ENCODE data around the gene RBP2.

RBP2 gene

DNA sequence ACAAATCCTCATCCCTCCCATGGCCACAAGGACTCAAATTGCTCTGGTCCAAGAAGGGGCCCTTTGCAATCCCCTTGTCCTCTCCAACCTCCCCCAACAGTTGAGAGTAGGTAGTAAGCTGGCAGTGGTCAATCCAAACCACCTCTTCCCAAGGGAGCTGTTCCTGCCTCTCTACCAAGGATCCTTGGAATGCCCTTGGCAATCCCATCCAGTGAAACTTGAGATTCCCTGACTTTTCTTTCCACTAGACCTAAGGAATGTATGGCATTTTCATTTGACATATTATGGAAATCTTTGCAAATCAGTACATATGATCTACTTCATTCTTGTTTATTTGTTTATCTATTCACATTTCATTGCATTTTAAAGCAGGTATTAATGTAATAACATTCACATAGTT lies 4.8 kb upstream of the RBP2 start:
- no peak for DNase-seq (ENCODE audit: low read depth)

DNA sequence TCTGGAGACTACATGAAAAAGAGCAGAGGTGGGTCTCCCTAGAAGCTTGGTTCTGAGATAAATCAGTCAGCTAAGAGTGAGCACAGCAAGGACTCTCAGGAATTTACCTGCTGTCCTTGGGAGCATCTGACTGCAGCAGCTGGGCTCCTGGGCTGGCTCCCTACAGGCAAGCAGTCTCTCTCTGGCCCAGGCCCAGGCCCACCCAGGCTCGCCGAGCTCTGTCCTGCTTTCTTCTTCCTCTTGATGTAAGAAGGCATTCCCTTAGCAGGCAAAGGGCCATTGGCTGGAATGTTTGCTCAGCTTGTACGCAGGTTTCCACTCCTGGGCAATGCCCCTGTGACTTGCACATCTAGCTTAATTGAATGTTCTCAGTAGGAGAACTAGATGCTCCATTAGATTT lies 4.3 kb upstream of the RBP2 start:
- DNase-seq (ENCODE audit: low read depth), result no peak

- DNase-seq (ENCODE audit: low read depth), result no peak
Observed at GRCh38 chr3:139477710-139478640, 1.7 kb upstream of the RBP2 start.

- DNase-seq (ENCODE audit: low read depth), result no peak
Observed at GRCh38 chr3:139473155-139473771, 3.1 kb downstream of the RBP2 start.

GRCh38 chr3:139472380-139473010 lies 3.8 kb downstream of the RBP2 start:
- no peak for DNase-seq (ENCODE audit: low read depth)

GRCh38 chr3:139470199-139470598 lies 6.1 kb downstream of the RBP2 start:
- DNase-seq (ENCODE audit: low read depth), result no peak

DNA sequence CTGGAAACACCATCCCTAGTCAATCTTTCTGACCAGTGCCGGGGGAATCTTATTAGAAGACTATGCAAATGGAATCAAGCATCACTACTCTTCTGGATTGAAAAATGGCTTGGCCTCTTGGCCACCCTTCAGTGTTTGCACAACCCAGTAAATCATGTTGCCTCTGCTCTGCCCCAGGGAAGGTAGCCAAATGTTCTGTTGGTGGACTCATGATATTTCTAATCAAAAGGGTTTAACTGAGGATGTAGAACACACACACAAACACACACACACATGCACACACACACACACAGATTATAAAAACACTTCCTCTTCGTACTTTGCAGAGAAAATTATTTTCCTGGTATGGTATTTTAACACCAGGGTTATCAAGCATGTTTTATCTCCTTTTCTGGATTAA lies 7.9 kb downstream of the RBP2 start:
- DNase-seq (ENCODE audit: low read depth), result no peak

- no peak for DNase-seq (ENCODE audit: low read depth)
Observed at GRCh38 chr3:139466360-139466759, 10.0 kb downstream of the RBP2 start.

- no peak for DNase-seq (ENCODE audit: low read depth)
Observed at GRCh38 chr3:139465636-139466035, 10.7 kb downstream of the RBP2 start.

DNA sequence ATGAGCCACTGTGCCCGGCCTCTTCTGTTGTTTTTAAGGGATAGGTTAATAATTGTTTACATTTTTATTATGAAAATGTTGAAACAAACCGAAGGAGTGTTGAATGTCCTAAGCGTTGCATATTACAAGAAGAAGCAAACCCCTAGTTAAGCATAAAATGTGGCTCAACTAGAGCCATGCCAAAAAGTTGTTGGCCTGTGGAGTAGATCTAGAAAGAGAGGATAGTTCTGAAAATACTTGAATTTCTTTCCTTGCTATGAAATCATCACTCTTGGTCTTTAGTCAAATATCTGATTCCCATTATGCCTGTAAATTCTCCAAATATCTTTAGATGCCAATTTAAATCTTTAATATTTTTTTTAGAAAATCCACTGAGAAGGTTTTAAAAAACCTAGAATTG lies 12.8 kb downstream of the RBP2 start:
- no peak for DNase-seq (ENCODE audit: low read depth)

GRCh38 chr3:139460529-139460928 lies 15.8 kb downstream of the RBP2 start:
- no peak for DNase-seq (ENCODE audit: low read depth)

DNA sequence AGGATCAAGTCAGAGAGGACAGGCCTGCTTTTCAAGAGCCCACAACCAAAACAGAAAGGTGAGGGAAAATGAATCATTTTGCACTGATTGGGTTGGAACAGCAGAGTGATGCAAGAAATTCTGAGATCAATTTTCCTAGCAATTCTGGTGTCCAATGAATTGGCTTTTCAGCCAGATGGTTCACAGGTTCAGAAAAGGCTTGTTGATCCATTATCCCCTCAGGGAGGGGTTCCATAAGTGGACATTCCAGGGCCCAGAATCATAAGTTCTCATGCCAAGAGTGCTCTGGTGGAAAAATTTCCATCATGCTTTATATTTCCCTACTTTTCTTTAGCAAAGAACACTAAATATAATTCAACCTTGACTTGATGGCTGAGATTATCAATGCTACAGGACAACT lies 16.2 kb downstream of the RBP2 start:
- DNase-seq (ENCODE audit: low read depth), result no peak

DNA sequence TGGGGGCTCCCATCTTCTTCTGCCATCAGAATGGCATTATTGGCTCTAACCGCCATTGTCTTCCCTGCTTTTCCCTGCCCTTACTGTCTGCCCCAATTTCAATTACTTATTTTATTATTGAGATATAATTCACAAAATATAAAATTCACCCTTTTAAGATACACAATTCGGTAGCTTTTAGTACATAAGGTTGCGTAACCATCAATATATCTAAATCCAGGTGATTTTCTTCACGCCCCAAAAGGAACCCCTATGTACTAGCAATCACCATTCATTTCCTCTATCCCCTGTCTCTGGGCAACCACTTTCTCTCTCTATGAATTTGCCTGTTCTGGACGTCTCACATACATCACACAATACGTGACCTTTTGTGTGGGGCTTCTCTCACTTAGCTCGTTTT lies 18.0 kb downstream of the RBP2 start:
- no peak for DNase-seq (ENCODE audit: low read depth)

- no peak for DNase-seq (ENCODE audit: low read depth)
Observed at GRCh38 chr3:139457066-139457465, 19.2 kb downstream of the RBP2 start.

GRCh38 chr3:139456386-139456785 lies 19.9 kb downstream of the RBP2 start:
- no peak for DNase-seq (ENCODE audit: low read depth)

DNA sequence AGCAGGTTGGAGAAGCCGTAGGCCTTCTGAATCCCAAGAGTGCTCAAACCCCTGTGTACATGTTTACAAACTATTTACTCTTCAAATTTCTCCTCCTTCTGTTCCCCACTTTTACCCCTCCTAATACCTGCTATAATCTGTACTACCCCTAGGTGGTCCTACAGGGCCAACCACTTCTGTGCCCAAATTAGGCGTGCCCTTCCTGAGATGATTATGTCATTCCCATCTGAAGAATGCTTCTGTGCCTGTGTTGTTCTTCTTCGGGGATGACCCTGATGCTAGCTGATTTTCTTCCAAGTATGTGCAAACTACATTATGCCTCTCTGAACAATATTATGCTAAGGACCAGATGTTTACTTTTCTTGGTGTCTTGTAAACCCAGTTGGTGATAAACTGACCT lies 20.5 kb downstream of the RBP2 start:
- no peak for DNase-seq (ENCODE audit: low read depth)

DNA sequence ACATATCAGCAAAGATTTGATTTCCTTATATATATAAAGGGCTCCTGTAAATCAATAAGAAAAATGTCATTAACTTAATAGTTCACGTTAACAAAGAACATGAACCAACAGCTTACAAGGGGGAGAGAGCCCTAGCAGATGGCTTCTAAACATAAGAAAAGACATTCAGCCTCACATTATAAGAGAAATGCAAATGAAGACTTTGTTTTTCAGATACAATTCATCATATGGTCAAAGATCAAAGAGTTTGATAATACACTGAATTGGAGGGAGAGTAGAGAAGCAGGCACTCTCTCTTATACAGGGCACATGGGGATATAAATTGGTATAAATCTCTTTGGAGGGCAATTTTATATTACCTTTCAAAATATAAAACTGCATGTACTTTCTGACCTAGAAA lies 21.1 kb downstream of the RBP2 start:
- no peak for DNase-seq (ENCODE audit: low read depth)

- no peak for DNase-seq (ENCODE audit: low read depth)
Observed at GRCh38 chr3:139454346-139454745, 22.0 kb downstream of the RBP2 start.

DNA sequence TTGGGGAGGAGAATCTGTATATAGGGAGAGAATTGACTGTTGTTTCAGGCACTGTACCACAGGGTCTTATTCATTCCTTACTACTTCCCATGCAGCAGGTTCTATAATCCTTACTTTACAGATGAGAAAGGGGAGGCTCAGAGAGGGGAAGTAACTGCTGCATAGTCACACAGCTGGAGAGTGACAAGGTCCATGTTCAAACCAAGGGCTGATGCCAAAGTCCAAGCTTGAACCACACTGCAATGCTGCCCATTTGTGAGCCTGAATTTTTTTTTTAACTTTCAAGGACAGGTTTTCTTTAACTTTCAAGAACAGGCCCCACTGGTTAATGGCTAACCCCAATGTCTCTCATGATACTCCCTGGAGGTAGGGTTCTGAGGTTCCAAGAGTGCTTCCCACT lies 26.2 kb downstream of the RBP2 start:
- no peak for DNase-seq (ENCODE audit: low read depth)

- no peak for DNase-seq (ENCODE audit: low read depth)
Observed at GRCh38 chr3:139449566-139449965, 26.8 kb downstream of the RBP2 start.

DNA sequence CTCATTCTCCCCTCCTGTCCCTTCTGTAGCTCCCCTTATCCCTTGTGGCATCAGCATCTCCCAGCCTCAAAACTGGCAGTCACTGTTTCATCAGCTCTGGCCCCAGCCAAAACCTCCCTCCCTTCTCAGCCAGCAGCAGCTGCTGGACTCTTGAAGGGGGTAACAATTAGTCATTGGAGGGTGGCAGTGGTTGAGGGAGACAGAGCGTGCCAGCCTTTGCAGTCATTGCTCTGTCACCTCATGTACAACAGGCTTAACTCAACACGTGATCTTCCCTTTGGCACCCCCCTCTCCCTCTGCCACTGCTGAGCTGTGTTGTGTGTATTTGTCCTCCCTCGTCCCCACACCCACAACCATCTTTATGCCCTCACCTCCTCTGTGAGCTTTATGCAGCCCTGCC lies 28.2 kb downstream of the RBP2 start:
- DNase-seq (ENCODE audit: low read depth), result no peak

DNA sequence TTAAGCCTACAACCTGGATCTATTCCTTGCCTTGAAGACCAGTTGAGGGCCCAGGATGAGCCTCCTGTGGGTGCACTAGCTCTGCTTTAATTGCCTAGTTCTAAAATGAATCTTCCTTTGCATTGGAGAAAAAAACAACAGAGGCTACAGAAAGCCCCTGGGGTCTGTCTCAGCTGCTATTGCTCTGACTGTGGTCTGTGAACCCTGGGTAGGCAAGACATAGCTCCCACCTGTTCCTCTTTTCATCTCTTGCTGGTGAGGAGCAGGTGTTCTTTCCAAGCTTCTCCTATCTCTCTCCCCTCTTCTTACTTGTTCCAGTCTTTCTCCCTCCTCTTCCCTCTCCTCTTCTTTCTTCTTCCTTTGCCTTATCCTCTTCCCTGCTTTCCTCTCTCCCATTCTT lies 28.8 kb downstream of the RBP2 start:
- no peak for DNase-seq (ENCODE audit: low read depth)

DNA sequence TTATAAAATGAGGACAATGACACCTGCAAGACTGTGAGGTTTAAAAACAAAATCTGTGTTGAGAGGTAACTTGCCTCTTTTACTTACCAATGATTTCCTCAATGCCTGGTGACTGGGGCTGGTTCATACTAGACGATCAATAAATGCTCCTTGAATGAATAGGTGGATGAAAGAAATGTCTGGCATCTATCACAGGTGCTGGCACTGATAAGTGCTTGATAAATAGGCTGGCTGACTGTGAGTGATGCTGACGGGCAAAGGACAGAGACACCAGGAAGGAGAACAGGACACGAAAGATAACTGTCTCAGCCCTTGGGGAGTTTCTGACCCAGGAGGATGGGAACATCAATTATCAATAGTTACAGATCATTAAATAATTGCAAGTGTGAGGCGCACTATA lies 31.9 kb downstream of the RBP2 start:
- no peak for DNase-seq (ENCODE audit: low read depth)
